OCI-LY7 (cell line): Measurements from ENCODE around the gene CEP63. TPM values are rescaled to one million over a fixed set of nuclear protein-coding genes. Genes with fewer than 3 reads are reported as not detected.

ENCODE experiments used
- BruUV-seq: library from RNA; stranded (reverse); fragments of 400-500 nt; replicated peaks from 2 replicates; lab custom pipeline; 2021; lab: Mats Ljungman, UMichigan
- CTCF ChIA-PET: fragments of 300-600 bp; sonication (Branson Sonifier 250); formaldehyde crosslinking; loops from one replicate; lab custom pipeline; 2022; ENCODE audit warnings: antibody characterized with exemption; ENCODE audit not compliant: unreplicated experiment; lab: Charles Lee
- POLR2A ChIA-PET: fragments of 300-600 bp; sonication (Branson Sonifier 250); formaldehyde crosslinking; loops from one replicate; lab custom pipeline; 2022; ENCODE audit warnings: antibody characterized with exemption; lab: Charles Lee
- DNase-seq: peaks from one replicate; pipeline ENCODE4 v3.0.0-alpha.2; 2015; ENCODE audit warnings: low spot score
- H2AFZ ChIP-seq: fragments of 200-600 bp; sonication (generic), shearing (Covaris generic); 2 replicates; pipeline ENCODE4 v1.6.1; 2014; ENCODE audit warnings: mild to moderate bottlenecking, antibody characterized with exemption, low read length, moderate library complexity
- H3K27ac ChIP-seq: fragments of 200-600 bp; sonication (generic); 2 replicates; pipeline ENCODE4 v1.5.1; 2014; ENCODE audit warnings: mixed run types, low read depth, mild to moderate bottlenecking, moderate library complexity, low read length, inconsistent platforms; ENCODE audit not compliant: poor library complexity, severe bottlenecking
- H3K36me3 ChIP-seq: fragments of 200-600 bp; sonication (generic); 2 replicates; pipeline ENCODE4 v1.6.1; 2014; ENCODE audit warnings: mild to moderate bottlenecking, antibody characterized with exemption, low read length, moderate library complexity, mixed read lengths; ENCODE audit not compliant: insufficient read depth
- H3K4me1 ChIP-seq: fragments of 200-600 bp; sonication (generic); 2 replicates; pipeline ENCODE4 v1.5.1; 2014; ENCODE audit warnings: mild to moderate bottlenecking, low read length; ENCODE audit not compliant: insufficient read depth, poor library complexity, severe bottlenecking
- H3K4me2 ChIP-seq: fragments of 200-600 bp; sonication (generic); 2 replicates; pipeline ENCODE4 v1.6.1; 2014; ENCODE audit warnings: mild to moderate bottlenecking, low read length
- H3K4me3 ChIP-seq: fragments of 200-600 bp; sonication (generic); 2 replicates; pipeline ENCODE4 v1.5.1; 2014; ENCODE audit warnings: mild to moderate bottlenecking, low read depth, low read length; ENCODE audit not compliant: poor library complexity, severe bottlenecking
- H3K79me2 ChIP-seq: fragments of 200-600 bp; sonication (generic); 2 replicates; pipeline ENCODE4 v1.6.1; 2016; ENCODE audit warnings: low read depth, mild to moderate bottlenecking, low read length, moderate library complexity, mixed read lengths; ENCODE audit not compliant: insufficient read depth
- H3K9me2 ChIP-seq: fragments of 200-600 bp; sonication (generic); 2 replicates; pipeline ENCODE4 v1.6.1; 2016; ENCODE audit warnings: mild to moderate bottlenecking, low read length, mixed read lengths; ENCODE audit not compliant: insufficient read depth
- H3K9me3 ChIP-seq: fragments of 200-600 bp; sonication (generic); 2 replicates; pipeline ENCODE4 v1.6.1; 2014; ENCODE audit warnings: mild to moderate bottlenecking, mixed run types, low read length, mixed read lengths
- H4K20me1 ChIP-seq: fragments of 200-600 bp; sonication (generic); 2 replicates; pipeline ENCODE4 v1.6.1; 2014; ENCODE audit warnings: mild to moderate bottlenecking, antibody characterized with exemption, low read length, moderate library complexity, mixed read lengths; ENCODE audit not compliant: insufficient read depth
- EZH2phosphoT487 ChIP-seq: fragments of 200-600 bp; sonication (generic); IDR thresholded peaks from 2 replicates; pipeline ENCODE4 v1.6.1; 2018; ENCODE audit warnings: low read depth, borderline replicate concordance, mild to moderate bottlenecking, mixed run types, antibody characterized with exemption, low read length, moderate library complexity, mixed read lengths
- intact Hi-C: fragments of 100-400 bp; cut with micrococcal nuclease; formaldehyde crosslinking; loops from one replicate; pipeline ENCODE4 v1.10.0; 2022; ENCODE audit not compliant: unreplicated experiment
- total RNA-seq, 2 experiments: library from RNA; depleted of rRNA in 1 of 2; stranded (reverse); fragments of >200 nt in 1 of 2; shearing (Covaris generic) in 1 of 2; gene quantifications; 2 replicates each; pipeline ENCODE4 v1.2.3, GENCODE V29; 2014 to 2022
- TF ChIP-seq, protein P1 (sequence below): fragments of 200-600 bp; sonication (generic); conservative IDR thresholded peaks from 2 replicates; pipeline ENCODE4 v1.5.1; 2014; ENCODE audit warnings: mild to moderate bottlenecking, antibody characterized with exemption, low read length, moderate library complexity, mixed read lengths

CEP63 gene
- total RNA-seq, 2 experiments from 2014 or later: 42.8 to 45.7 TPM

DNA sequence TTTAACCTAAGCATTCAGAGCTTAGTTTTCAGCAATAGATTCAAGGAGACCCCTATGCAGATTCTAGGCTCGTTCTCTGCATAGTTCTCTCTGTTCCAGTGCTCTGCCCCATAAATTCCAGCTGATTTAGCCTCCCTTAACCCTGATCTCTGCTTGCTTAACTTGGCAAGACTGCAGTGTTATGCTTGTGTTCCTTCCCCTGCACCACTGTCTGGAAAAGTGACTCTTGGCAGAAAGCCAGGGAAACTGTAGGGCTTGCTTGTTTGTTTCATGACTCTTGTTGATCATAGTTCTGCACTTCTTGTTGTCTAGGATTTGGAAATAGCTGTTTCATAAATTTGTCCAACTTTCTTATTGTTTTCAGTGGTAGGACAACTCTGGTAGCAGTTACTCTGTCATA lies 40.2 kb upstream of the CEP63 start:
- BruUV-seq: no TSS peak
- peaks cover 21% of the 10 kb centered on the region; the same call in 1 of the 2 replicates for H3K9me3 ChIP-seq
- no peak overlapping the region for H3K27ac ChIP-seq
- no peak overlapping the region for H3K4me2 ChIP-seq
- no peaks in the 10 kb centered on the region for H3K9me2 ChIP-seq
- H3K4me3 ChIP-seq: no peak overlapping the region
- H4K20me1 ChIP-seq: no peaks in the 10 kb centered on the region
- no peak for TF ChIP-seq EZH2phosphoT487
- TF ChIP-seq, protein P1, sequence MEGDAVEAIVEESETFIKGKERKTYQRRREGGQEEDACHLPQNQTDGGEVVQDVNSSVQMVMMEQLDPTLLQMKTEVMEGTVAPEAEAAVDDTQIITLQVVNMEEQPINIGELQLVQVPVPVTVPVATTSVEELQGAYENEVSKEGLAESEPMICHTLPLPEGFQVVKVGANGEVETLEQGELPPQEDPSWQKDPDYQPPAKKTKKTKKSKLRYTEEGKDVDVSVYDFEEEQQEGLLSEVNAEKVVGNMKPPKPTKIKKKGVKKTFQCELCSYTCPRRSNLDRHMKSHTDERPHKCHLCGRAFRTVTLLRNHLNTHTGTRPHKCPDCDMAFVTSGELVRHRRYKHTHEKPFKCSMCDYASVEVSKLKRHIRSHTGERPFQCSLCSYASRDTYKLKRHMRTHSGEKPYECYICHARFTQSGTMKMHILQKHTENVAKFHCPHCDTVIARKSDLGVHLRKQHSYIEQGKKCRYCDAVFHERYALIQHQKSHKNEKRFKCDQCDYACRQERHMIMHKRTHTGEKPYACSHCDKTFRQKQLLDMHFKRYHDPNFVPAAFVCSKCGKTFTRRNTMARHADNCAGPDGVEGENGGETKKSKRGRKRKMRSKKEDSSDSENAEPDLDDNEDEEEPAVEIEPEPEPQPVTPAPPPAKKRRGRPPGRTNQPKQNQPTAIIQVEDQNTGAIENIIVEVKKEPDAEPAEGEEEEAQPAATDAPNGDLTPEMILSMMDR: no peak
- no peak overlapping the region for H2AFZ ChIP-seq
- ChIA-PET CTCF (interaction anchor here (0.8 kb wide), 1 partner anchor 13 kb away, joined by 3 read pairs; no protein-coding TSS in a partner anchor), POLR2A (interaction anchor here (1.1 to 2.3 kb wide), 2 partner anchors 13 to 15 kb away, joined by 3 to 5 read pairs; no protein-coding TSS in a partner anchor)
- no peaks in the 10 kb centered on the region for H3K79me2 ChIP-seq
- H3K4me1 ChIP-seq: peaks cover 8% of the 10 kb centered on the region
- intact Hi-C loops: no loop called here
- DNase-seq: no peak
- no peaks in the 10 kb centered on the region for H3K36me3 ChIP-seq

- Histone ChIP-seq H3K9me2 (no peaks in the 10 kb centered on the region), H3K4me2 (no peak overlapping the region), H3K9me3 (peaks cover 21% of the 10 kb centered on the region; the same call in 1 of the 2 replicates), H3K4me1 (peaks cover 8% of the 10 kb centered on the region), H2AFZ (no peak overlapping the region), H3K27ac (no peak overlapping the region), H3K4me3 (no peak overlapping the region), H3K36me3 (no peaks in the 10 kb centered on the region; the same call in 1 of the 2 replicates), H4K20me1 (no peaks in the 10 kb centered on the region), H3K79me2 (no peaks in the 10 kb centered on the region)
- POLR2A ChIA-PET: interaction anchor here (2.3 kb wide), 1 partner anchor 14 kb away, joined by 5 read pairs; no protein-coding TSS in a partner anchor
- intact Hi-C loops: no loop called here
- TF ChIP-seq EZH2phosphoT487: no peak
- TF ChIP-seq, protein P1: no peak
- CTCF ChIA-PET: no interaction called here
- no peak for DNase-seq
- no TSS peak for BruUV-seq
These were observed 39.1 kb upstream of the CEP63 start for GRCh38 chr3:134446800-134447199.

- no peak overlapping the region for H3K27ac ChIP-seq
- no peaks in the 10 kb centered on the region for H3K9me2 ChIP-seq
- peaks cover 21% of the 10 kb centered on the region; the same call in 1 of the 2 replicates for H3K9me3 ChIP-seq
- no peaks in the 10 kb centered on the region for H3K79me2 ChIP-seq
- no peak overlapping the region for H2AFZ ChIP-seq
- BruUV-seq: no TSS peak
- intact Hi-C loops: no loop called here
- no peak for DNase-seq
- ChIA-PET POLR2A (interaction anchor here (0.6 to 2.3 kb wide), 2 partner anchors 15 to 83 kb away, joined by 3 to 5 read pairs; no protein-coding TSS in a partner anchor), CTCF (no interaction called here)
- no peak overlapping the region for H3K4me2 ChIP-seq
- no peak overlapping the region for H3K4me3 ChIP-seq
- peaks cover 8% of the 10 kb centered on the region for H3K4me1 ChIP-seq
- no peaks in the 10 kb centered on the region for H4K20me1 ChIP-seq
- no peak for TF ChIP-seq EZH2phosphoT487
- TF ChIP-seq, protein P1: no peak
- H3K36me3 ChIP-seq: no peaks in the 10 kb centered on the region; the same call in 1 of the 2 replicates
These were observed 38.5 kb upstream of the CEP63 start for GRCh38 chr3:134447351-134447750.
